LHCN-M2 (cell line): ENCODE measurements around the gene GLUD2. TPM values are rescaled to one million over a fixed set of nuclear protein-coding genes. Genes with fewer than 3 reads are reported as not detected.
"Not testable (repeated sequence)": the region's sequence is repeated elsewhere in the genome, so short reads cannot be mapped to it uniquely, and the experiment has no call there.

Experiments
- DNase-seq: peaks from one replicate; pipeline ENCODE4 v3.0.0-alpha.2; 2012; ENCODE audit warnings: low read depth
- polyA plus RNA-seq: library from polyadenylated mRNA; unstranded; fragments of >200 nt; gene quantifications from one replicate; pipeline ENCODE4 v1.2.1, GENCODE V29; 2012; ENCODE audit warnings: missing spikeins
- total RNA-seq: library from RNA; depleted of rRNA; stranded (reverse); fragments of >200 nt; gene quantifications from 2 replicates; pipeline ENCODE4 v1.2.3, GENCODE V29; 2014; rRNA removed

The GLUD2 gene
- total RNA-seq, result 0.34 and 0.45 TPM in 2 replicates
- polyA plus RNA-seq, result 0.36 TPM

DNA sequence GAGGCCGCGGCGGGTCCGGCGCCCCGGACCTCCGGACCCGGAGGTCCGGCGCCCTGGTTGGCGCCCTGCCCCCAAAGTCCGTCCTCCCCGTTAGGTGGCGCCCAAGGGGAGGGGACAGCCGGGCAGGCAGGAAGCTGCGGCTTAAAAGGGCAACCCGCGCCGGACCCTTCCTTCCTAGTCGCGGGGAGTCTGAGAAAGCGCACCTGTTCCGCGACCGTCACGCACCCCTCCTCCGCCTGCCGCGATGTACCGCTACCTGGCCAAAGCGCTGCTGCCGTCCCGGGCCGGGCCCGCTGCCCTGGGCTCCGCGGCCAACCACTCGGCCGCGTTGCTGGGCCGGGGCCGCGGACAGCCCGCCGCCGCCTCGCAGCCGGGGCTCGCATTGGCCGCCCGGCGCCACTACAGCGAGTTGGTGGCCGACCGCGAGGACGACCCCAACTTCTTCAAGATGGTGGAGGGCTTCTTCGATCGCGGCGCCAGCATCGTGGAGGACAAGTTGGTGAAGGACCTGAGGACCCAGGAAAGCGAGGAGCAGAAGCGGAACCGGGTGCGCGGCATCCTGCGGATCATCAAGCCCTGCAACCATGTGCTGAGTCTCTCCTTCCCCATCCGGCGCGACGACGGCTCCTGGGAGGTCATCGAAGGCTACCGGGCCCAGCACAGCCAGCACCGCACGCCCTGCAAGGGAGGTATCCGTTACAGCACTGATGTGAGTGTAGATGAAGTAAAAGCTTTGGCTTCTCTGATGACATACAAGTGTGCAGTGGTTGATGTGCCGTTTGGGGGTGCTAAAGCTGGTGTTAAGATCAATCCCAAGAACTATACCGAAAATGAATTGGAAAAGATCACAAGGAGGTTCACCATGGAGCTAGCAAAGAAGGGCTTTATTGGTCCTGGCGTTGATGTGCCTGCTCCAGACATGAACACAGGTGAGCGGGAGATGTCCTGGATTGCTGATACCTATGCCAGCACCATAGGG is at the start of gene GLUD2:
GLUD2 (plus strand) TSS at position 170 of the 979 bp plus-strand sequence; CDS start at position 245, 75 bp downstream.
- DNase-seq, result not testable (repeated sequence)

DNA sequence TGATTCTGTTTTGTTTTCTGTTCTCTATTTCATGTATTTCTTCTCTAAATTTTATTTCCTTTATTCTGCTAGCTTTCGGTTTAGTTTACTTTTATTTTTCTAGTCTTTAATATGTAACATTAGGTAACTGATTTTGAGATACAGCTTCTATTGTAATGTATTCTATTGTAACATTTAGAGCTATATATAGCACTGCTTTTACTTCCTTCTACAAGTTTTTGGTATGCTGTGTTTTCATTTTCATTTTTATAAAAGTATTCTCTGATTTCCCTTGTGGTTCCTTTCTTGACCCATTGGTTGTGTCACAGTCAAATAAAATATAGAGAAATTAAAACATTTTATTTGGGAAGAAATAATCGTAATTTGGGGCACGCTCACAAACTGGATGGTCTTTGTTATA is 48.0 kb upstream of the GLUD2 start:
- DNase-seq, result no peak

DNA sequence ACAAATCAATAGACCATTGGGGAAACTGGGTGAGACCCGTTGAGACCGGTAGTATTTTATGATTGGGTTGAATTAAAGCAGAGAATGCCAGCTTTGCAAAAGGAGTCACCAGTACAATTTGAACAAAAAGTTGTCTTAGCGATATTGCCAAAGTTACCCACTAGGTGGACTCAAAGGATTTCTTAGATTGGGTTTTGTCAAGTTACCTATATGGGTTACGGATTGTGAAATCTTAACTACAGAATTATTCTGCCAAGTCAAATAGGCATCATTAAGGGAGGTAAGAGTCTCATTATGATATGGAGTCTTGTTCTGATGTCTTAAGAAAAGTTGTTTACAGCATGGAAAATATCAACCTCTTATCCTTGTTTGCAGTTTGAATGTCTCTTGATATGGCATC is 46.8 kb upstream of the GLUD2 start:
- DNase-seq, result no peak

DNA sequence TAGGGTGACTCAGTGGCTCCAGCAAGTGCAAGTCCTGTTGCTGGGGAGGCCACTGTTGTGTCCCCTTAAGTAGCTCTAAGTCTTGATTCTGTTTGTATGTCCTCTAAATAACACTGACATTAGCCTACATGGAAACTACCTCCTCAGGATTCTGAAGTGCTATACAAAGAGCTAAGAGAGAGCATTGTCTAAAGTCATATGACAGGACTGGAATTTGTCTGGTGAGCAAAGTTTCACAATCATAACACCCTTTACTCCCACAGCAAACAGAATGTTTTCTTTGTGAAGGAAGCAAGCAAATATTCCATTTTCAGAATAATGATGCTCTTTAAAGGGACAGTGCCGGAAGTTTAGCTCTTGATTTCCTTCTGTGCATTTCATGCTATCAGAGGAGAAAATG is 38.5 kb upstream of the GLUD2 start:
- no peak for DNase-seq

DNA sequence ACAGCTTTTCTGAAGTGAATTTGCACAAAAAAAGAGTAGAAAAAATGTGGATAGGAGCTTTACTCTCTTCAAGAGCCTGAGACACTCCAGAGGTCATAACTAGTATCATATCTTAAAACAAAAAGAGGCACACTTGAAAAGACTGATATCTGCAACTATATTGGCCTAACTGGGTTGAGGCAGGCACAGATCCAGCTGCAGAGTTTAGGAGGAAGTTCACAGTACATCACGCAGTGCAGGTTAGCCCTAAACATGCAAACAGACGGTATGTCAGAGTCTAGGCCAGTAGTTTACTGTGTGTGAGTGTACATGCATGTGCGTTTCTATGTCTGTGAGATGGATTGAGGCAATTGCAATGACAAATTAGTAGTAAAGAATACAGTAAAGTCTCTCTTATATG is 37.6 kb upstream of the GLUD2 start:
- DNase-seq, result no peak

DNA sequence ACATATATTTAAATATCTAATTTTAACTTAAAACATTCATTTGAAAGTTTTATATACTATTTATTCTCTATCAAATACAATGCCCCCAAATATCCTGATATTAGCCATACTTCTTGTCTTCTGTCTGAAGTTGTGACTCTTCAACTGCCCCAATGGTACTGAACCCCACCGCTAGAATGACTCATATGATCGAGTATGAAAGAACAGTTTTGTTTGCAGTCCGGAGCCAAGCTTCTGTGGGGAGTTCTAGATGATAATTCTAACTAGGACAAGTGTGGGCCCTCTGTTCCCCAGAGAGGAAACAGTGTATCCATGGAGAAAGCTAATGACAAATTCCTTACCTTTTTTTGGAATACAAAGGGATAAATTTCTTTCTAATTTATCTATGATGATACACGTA is 37.2 kb upstream of the GLUD2 start:
- no peak for DNase-seq

DNA sequence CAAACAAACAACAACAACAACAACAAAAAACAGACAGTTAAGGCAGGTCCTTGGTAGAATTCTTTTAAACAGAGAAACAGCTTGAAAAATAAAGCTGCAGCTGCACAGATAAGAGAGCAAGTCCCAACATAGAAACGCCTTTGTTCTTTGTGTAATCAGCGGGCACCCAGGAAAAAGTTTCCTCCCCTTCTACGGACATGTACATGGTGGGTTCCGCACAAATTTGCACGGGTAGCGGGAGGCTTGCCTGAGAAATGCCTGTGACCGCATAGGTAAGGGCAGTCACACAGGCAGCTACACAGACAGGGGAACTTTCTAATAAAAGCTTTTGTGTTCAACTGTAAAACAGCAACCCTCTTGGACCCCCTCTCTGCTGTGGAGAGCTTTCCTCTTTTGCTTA is 36.2 kb upstream of the GLUD2 start:
- no peak for DNase-seq

DNA sequence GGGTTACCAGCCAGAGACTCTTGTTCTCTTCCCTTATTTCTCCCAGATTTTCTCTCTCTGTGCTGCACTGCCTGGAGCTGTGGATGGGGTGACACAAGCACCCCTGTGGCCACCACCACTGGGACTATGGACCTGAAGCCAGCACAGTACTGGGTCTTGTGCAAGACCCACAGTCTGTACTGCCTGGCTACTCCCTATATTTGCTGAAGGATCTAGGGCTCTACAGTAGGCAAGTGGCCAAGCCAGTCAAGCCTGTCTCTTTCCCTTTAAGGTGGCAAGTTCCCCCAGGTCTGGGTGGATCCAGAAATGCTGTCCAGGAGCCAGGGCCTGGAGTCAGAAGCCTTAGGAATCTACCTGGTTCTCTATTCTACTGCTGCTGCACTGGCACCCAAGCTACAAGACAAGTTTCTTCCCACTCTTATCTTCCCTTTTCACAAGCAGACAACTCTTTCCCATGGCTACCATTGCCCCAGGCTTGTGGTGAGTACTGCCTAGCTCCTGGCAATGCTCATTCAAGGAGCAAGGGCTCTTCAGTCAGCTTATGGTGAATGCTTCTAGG is 33.4 kb upstream of the GLUD2 start:
- no peak for DNase-seq

DNA sequence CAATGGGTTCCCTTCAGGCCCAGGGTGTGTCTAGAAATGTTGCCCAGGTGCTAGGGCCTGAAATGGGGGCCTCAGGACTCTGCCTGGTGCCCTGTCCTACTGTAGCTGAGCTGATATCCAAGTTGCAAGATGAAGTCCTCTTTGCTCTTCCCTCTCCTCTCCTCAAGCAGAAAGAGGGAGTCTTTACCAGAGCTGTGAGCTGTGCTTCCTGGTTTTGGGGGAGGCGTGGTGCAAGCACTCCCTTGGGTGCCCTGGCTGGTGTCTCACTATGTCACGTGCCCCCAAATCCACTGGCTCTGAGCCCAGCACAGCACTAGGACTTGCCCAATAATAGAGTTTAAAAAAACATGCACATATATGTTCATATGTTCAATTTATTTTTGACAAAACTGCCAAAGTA is 32.6 kb upstream of the GLUD2 start:
- no peak for DNase-seq

DNA sequence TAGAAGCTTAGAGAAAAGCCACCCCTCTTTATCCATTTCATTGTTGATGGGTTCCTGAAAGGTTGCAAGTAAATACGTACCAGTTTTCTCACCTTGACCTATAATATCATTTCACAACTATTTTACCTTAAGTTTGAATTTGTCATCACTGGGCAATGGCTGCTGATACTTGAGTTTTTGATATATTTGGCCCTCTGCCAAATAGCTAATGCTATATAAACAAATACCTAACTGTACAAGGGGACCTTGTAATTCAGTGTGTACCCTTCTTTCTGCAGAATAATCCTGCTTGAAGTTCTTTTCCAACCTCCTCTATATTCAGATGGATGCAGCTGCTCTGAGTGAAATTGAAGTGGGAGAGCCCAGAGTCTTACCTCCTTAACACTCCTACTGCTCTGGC is 19.0 kb upstream of the GLUD2 start:
- DNase-seq, result no peak

DNA sequence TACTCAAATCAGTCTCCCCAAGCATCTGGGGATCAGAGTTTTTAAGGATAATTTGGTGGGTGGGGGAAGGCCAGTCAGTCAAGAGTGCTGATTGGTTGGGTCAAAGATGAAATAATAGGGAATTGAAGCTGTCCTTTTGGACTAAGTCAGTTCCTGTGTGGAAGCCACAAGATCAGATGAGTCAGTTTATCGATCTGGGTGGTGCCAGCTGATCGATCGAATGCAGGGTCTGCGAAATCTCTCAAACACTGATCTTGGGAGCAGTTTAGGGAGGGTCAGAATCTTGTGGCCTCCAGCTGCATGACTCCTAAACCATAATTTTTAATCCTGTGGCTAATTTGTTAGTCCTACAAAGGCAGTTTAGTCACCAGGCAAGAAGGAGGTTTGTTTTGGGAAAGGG is 17.3 kb upstream of the GLUD2 start:
- DNase-seq, result no peak

DNA sequence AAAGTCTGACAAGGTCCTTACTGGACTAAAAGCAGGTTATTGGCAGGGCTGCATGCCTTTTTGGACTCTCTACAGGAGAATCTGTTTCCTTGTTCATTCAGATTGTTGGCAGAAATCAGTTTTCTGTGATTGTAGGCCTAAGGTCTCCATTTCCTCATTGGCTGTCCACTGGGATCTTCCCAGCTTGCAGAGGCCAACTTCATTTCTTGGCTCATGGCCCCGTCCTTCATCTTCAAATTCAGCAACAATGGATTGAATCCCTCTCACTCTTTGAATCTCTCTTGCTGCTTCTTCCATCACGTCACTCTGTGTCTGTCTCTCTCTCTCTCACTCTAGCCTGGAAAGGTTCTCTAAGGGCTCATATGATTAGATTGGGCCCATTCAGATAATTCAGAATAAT is 14.9 kb upstream of the GLUD2 start:
- DNase-seq, result no peak

DNA sequence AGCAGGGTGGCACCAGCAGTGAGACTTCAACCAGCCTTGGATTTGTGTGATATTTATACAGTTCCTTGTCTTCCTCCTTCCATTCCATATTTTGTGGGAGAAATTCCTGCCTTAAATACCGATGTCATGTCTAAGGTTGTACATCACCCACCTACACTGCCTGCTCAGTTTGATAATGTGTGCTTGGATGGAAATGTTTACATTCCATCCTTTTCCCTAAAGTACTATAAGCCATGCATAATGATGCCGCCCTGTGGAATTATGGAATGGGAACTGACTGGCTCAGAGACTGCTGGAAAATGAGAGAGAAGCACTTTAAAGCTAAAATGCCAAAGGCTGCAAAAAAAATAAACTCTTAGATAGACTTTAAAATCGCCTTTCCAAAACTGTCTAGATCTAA is 11.3 kb upstream of the GLUD2 start:
- DNase-seq, result no peak

DNA sequence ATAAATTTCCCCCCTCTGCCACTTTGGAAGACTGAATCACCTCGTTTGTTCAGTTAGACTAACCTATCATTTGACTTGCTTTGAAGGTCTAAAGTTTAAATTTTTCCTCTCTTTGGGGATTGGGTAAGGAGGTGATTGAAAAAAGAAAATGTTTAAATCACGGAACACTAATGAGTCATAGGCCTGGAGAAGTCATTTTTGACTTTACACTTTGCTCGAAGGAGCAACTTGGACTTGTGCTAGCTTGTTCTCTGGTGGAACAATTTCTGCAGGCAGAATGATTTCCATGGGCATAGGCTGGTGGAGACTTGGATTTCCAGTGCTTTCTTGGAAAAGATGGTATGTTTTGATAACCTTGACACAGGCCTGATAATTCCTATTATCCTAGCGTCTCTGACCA is 10.5 kb upstream of the GLUD2 start:
- no peak for DNase-seq

DNA sequence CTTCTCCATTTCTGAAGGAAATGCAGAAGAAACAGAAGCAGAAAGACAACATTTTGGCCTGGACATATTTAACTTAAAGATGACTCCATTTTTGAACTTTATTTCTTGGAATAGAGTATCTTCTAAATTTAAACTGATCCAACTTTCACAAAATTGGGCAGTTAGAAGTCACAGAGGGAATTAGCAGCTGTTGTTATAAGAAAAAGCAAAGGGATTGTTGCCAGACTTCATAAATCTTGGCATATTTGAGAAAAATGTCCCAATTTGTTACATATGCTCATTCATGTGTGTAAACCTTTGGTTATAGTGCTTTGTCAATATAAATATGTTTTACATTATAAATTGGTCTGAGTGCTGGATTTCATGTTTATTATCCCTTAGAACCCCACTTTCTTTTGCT is 3.4 kb downstream of the GLUD2 start:
- no peak for DNase-seq

DNA sequence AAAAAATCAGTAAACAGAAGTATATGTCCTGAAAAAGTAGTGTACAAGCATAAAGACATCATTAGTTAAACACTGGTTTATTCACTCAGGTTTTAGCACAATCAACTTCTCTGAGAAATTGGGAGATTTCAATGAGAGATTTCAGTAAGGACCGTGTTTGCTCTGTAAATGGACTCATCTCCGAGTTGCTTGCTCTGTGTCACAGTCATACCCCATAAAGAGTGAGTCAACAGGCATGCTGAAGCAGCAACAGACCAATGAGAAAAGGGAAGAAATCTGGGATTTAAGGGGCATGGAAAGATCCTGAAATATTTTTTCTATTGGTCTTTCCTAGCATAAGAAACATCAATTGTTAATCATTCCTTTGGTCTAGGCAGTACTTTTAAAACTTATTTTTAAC is 4.7 kb downstream of the GLUD2 start:
- no peak for DNase-seq

DNA sequence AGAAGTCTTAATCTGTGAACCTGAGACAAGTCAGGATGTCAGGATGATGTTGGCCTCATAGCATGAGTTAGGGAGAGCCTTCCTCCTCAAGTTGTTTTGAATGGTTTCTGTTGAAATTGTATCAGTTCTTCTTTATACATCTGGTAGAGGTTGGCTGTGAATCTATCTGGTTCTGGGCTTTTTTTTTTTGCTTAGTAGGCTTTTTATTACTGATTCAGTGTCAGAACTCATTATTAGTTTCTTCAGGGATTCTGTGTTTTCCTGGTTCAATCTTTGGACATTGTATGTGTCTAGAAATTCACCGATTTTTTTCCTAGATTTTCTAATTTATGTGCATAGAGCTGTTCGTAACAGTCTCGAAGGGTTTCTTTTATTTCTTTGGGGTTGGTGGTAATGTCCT is 14.9 kb downstream of the GLUD2 start:
- DNase-seq, result no peak

DNA sequence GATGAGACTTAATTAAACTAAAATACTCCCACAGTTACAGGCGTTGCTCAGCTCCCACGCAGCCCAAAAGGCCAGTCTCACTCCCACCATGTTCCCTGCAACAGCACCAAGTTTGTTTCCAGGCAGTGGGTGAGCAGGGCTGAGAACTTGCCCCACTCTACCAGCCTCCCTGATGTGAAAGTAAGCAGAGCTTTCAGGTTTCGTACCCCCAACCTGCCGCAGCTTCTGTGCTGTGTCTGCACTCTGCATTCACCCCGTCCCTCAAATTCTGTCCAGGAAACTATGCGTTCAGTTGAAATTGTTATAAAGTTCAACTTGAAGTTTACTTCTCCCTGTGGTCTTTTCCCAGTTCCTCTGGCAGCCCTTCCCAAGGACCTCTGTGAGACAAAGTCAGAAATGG is 17.2 kb downstream of the GLUD2 start:
- no peak for DNase-seq

DNA sequence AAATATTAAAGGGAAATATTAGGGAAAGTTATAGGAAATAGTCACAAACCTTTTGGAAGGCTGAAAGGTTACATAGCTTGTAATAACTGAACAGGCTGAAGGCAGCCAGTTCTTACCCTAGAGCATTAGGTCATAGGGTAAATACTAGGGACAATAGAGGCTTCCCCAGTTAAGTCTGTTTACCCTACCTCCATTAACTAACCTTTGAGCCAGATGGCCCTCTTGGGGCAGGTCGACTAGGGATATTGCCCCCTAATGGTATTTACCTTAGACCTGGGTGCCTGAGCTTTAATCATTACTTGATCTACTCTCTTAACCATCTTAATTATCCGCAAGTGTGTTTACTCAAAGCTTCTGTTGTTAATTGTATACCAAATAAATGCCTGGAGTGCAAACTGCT is 36.8 kb downstream of the GLUD2 start:
- not testable (repeated sequence) for DNase-seq

DNA sequence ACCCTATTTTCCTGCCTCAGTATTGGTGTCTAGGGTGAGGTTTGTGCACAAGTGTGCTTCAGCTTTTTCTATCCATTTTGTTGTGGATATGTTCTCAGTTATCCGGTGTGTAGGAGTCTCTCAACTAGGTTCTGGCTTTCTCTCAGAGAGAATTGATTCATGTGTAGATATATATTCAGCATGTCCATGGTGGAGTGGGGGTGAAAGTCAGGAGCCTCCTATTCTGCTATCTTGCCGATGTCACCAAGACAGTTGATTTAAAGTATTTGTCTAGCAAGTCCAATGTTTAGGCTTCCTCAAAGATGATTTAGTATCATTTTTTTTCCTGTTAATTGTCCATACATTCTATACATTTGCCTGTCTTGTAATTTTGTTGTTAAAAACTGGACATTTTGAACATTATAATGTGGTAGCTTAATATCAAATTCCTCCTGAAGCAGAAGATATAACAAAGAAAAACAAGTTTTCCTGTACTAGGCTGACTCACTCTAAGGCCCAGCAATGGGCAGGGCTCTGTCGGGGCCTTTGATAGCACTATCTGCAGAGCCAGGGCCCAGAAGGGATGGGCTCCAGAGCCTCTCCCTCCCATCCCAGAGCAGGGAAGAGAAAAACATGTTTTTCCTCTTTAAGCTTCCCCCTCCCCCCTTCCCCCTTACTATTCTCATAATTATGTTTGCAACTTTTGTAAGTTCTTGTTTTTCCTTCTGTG is 37.6 kb downstream of the GLUD2 start:
- DNase-seq, result no peak

DNA sequence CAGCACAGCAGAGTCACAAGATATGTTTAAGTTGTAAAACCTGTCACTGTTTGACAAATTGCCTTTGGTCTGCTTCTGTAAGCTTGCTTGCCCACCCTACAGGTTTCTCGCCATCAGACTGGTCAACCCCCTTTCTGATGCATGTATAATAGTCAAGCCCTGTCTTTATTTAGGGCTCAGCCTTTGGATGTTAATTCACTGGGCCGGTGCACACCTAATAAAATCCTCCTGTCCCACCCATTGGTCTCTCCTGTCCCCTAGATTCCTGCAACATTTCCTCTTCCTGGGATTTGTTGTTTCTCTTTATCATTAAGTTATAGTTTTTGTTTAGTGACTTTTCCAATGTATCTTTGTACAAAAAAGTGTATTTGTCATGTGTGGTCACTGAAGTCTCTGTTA is 38.2 kb downstream of the GLUD2 start:
- no peak for DNase-seq

DNA sequence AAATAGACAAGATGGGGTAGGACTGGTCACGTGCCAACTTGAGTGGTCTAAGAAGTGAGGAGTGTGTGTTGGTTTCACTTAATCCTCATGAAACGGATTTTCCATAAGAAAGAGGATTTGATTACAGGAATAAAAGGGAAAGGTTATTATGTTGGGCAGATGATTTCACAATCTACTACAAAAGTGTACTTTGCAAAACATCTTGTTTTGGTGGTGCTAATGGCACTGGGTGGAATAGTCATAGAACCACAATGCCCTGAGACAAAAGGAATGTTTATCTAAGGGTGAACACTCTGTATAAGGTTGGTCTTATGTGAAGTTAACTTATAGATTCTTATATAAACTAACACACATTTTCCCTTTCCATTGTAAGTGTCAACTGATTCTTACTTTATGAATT is 45.6 kb downstream of the GLUD2 start:
- no peak for DNase-seq
